ENCODE results near the gene CDIP1. TPM values are rescaled to one million over a fixed set of nuclear protein-coding genes. Genes with fewer than 3 reads are reported as not detected.

Gene CDIP1
- total and polyA plus RNA-seq, 2 donors from 2014 or later = 40.8 to 80.4 TPM

DNA sequence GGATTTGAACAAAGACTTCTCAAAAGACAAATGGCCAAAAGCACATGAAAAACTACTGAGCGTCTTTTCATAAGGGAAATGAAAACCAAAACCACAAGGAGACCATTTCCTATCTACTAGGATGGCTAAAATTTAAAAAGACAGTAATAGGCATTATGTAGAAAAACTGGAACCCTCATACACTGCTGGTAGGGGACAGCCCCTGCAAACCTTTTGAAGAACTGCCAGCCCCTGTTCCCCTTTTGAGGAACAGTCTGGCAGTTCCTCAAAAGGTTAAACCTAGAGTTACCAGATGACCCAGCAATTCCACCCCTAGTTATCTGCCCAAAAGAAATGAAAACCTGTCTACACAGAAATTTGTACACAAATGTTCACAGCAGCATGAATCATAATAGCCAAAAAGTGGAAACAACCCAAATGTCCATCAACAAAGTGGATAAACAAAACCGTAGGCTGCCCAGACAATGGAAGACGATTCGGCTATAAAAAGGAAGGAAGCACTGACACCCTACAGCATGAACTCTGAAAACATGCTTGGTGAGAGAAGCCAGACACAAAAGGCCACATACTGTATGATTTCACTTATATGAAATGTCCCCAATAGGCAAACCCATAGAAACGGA lies 22.9 kb downstream of the CDIP1 start:
- Histone ChIP-seq H3K36me3 (ENCODE audit: control insufficient read depth in 2 of 3, insufficient read depth in 3 of 3, low read length in 3 of 3) (peaks cover 0 to 25% (median 7%) of the 10 kb centered on the region in 3 donors), H3K27ac (ENCODE audit: low read depth in 2 of 2, low read length in 2 of 2) (peak overlapping the region; percentile 6 to 45), H3K4me1 (ENCODE audit: control insufficient read depth in 2 of 3, insufficient read depth in 2 of 3, low read depth in 1 of 3, low read length in 3 of 3) (peaks cover 0 to 19% (median 17%) of the 10 kb centered on the region in 3 donors), H3K9me3 (ENCODE audit: control insufficient read depth in 2 of 3, insufficient read depth in 1 of 3, low read length in 3 of 3) (no peaks in the 10 kb centered on the region), H3K9ac (ENCODE audit: low read length in 3 of 3) (peak overlapping the region in 1 of 3 donors; percentile 20), H3K27me3 (ENCODE audit: control insufficient read depth, insufficient read depth, low read length) (no peaks in the 10 kb centered on the region), H3K4me3 (ENCODE audit: low read length in 3 of 3) (no peak overlapping the region)
- FAIRE-seq (no peak), DNase-seq (no peak)
- TF ChIP-seq, protein P1, sequence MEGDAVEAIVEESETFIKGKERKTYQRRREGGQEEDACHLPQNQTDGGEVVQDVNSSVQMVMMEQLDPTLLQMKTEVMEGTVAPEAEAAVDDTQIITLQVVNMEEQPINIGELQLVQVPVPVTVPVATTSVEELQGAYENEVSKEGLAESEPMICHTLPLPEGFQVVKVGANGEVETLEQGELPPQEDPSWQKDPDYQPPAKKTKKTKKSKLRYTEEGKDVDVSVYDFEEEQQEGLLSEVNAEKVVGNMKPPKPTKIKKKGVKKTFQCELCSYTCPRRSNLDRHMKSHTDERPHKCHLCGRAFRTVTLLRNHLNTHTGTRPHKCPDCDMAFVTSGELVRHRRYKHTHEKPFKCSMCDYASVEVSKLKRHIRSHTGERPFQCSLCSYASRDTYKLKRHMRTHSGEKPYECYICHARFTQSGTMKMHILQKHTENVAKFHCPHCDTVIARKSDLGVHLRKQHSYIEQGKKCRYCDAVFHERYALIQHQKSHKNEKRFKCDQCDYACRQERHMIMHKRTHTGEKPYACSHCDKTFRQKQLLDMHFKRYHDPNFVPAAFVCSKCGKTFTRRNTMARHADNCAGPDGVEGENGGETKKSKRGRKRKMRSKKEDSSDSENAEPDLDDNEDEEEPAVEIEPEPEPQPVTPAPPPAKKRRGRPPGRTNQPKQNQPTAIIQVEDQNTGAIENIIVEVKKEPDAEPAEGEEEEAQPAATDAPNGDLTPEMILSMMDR (IDR thresholded peaks at IDR 0.05; ENCODE audit: borderline replicate concordance, extremely low read depth, insufficient read depth) = no peak
- intact Hi-C loops (cut with DNase I) = no loop called here

DNA sequence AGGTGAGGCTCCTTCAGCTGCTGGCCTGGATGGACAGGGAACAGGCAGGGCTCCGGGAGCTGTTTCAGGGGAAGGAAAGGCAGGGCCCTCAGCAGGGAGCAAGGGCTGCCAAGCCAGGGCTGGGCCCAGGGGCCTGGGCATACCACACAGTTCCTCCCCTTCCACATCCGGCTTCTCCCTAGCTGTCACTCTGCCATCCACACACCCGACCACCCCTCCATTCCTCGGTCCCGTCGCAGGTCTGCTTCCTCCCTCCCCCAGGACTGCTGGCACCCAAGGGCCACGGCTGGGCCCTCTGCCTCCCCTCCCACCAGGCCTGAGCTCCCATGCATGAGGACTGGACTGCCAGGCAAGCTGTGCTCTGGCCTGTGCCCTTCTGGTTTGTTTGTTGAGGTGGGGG lies 24.0 kb downstream of the CDIP1 start:
- no peak for FAIRE-seq
- H3K4me3 ChIP-seq (ENCODE audit: low read length in 3 of 3) = no peak overlapping the region
- no peaks in the 10 kb centered on the region for H3K9me3 ChIP-seq (ENCODE audit: control insufficient read depth in 2 of 3, insufficient read depth in 1 of 3, low read length in 3 of 3)
- TF ChIP-seq, protein P1 (IDR thresholded peaks at IDR 0.05; ENCODE audit: borderline replicate concordance, extremely low read depth, insufficient read depth) = no peak
- peaks cover 0 to 19% (median 17%) of the 10 kb centered on the region in 3 donors for H3K4me1 ChIP-seq (ENCODE audit: control insufficient read depth in 2 of 3, insufficient read depth in 2 of 3, low read depth in 1 of 3, low read length in 3 of 3)
- no peaks in the 10 kb centered on the region for H3K27me3 ChIP-seq (ENCODE audit: control insufficient read depth, insufficient read depth, low read length)
- peak overlapping the region; percentile 6 to 37 for H3K27ac ChIP-seq (ENCODE audit: low read depth in 2 of 2, low read length in 2 of 2)
- H3K36me3 ChIP-seq (ENCODE audit: control insufficient read depth in 2 of 3, insufficient read depth in 3 of 3, low read length in 3 of 3) = peaks cover 0 to 29% (median 12%) of the 10 kb centered on the region in 3 donors
- H3K9ac ChIP-seq (ENCODE audit: low read length in 3 of 3) = no peak overlapping the region
- intact Hi-C loops (cut with DNase I) = no loop called here
- no peak for DNase-seq

GRCh38 chr16:4513881-4514280 lies 24.7 kb downstream of the CDIP1 start:
- intact Hi-C loops (cut with DNase I) = no loop called here
- Histone ChIP-seq H3K27me3 (ENCODE audit: control insufficient read depth, insufficient read depth, low read length) (no peaks in the 10 kb centered on the region), H3K36me3 (ENCODE audit: control insufficient read depth in 2 of 3, insufficient read depth in 3 of 3, low read length in 3 of 3) (peaks cover 0 to 36% (median 15%) of the 10 kb centered on the region in 3 donors), H3K4me1 (ENCODE audit: control insufficient read depth in 2 of 3, insufficient read depth in 2 of 3, low read depth in 1 of 3, low read length in 3 of 3) (peaks cover 0 to 19% (median 17%) of the 10 kb centered on the region in 3 donors), H3K9me3 (ENCODE audit: control insufficient read depth in 2 of 3, insufficient read depth in 1 of 3, low read length in 3 of 3) (no peaks in the 10 kb centered on the region), H3K9ac (ENCODE audit: low read length in 3 of 3) (no peak overlapping the region), H3K27ac (ENCODE audit: low read depth in 2 of 2, low read length in 2 of 2) (no peak overlapping the region), H3K4me3 (ENCODE audit: low read length in 3 of 3) (no peak overlapping the region)
- DNase-seq (no peak), FAIRE-seq (no peak)
- TF ChIP-seq, protein P1 (IDR thresholded peaks at IDR 0.05; ENCODE audit: borderline replicate concordance, extremely low read depth, insufficient read depth) = no peak
